ENCODE results near the gene TNFRSF4. TPM values are rescaled to one million over a fixed set of nuclear protein-coding genes. Genes with fewer than 3 reads are reported as not detected.
A peak's percentile ranks its signal among the peaks of the same experiment; 100 is the strongest.

TNFRSF4 gene
- total and polyA plus RNA-seq, 10 of the 15 experiments (the other 5 are each of a cell fraction or from before 2014, with no cell fraction given): 0.05 to 7.3 (median 2.5) TPM; not detected in 1

GRCh38 chr1:1235016-1235744 is 21.2 kb upstream of the TNFRSF4 start:
- intact Hi-C loops (cut with micrococcal nuclease; ENCODE audit: unreplicated experiment) (no loop called here), in situ Hi-C loops (cut with MboI) (no loop called here)
- 69% methylated on average over 27 of the region's 27 CpGs for WGBS (ENCODE audit: insufficient coverage, insufficient replicate concordance, low lambda C conversion rate, missing lambda C conversion rate)
- Histone ChIP-seq H3K9me3 (replicated peaks; ENCODE audit: control insufficient read depth, insufficient read depth, low read length) (no peaks in the 10 kb centered on the region; the same call in 2 of the 3 replicates), H3K9ac (ENCODE audit: control insufficient read depth, insufficient read depth, low read length) (no peak overlapping the region), H4K20me1 (ENCODE audit: control insufficient read depth, insufficient read depth) (no peaks in the 10 kb centered on the region), H3K4me2 (ENCODE audit: control insufficient read depth, insufficient read depth) (no peak overlapping the region), H3K79me2 (ENCODE audit: control insufficient read depth, insufficient read depth, low read length) (peaks cover 24% of the 10 kb centered on the region), H3K27ac (ENCODE audit: control insufficient read depth, insufficient read depth) (no peak overlapping the region), H2AFZ (ENCODE audit: control insufficient read depth, low read depth, low read length) (no peak overlapping the region), H3K36me3 (ENCODE audit: control insufficient read depth in 2 of 2, insufficient read depth in 2 of 2, low read length in 1 of 2) (no peaks in the 10 kb centered on the region), H3K4me1 (ENCODE audit: control insufficient read depth, insufficient read depth, low read length) (peaks cover under 1% of the 10 kb centered on the region; the same call in 1 of the 2 replicates), H3K27me3 (replicated peaks in 1 of 2; ENCODE audit: control insufficient read depth in 2 of 2, insufficient read depth in 2 of 2, low read length in 1 of 2) (no peaks in the 10 kb centered on the region), H3K4me3 (no peak overlapping the region)
- ChIA-PET CTCF (no interaction called here), POLR2A (no interaction called here), SMC1A (ENCODE audit: uncharacterized antibody, unreplicated experiment) (no interaction called here), RAD21 (ENCODE audit: unreplicated experiment) (no interaction called here)
- FAIRE-seq (no peak), DNase-seq (ENCODE audit: low read depth, low spot score) (no peak), ATAC-seq (no peak)
- TF ChIP-seq POLR2A (IDR thresholded peaks at IDR 0.05; ENCODE audit: low read depth, low read length) (peak; percentile 18; the same call in 1 of the 2 replicates), BHLHE40 (IDR thresholded peaks at IDR 0.05; ENCODE audit: borderline replicate concordance in 1 of 2, low read depth in 2 of 2, low read length in 1 of 2) (no peak)
- BruUV-seq (replicated peaks): no TSS peak

- RAD21 ChIA-PET (ENCODE audit: unreplicated experiment): no interaction called here
- 0 out of 2 replicates have a peak overlapping the region, but pooled peaks have one; percentile 12 for H3K4me2 ChIP-seq (ENCODE audit: control insufficient read depth, insufficient read depth)
- no peak overlapping the region for H3K4me3 ChIP-seq
- no peak overlapping the region for H3K9ac ChIP-seq (ENCODE audit: control insufficient read depth, insufficient read depth, low read length)
- ATAC-seq: no peak
- no TSS peak for BruUV-seq (replicated peaks)
- no peak for DNase-seq (ENCODE audit: low read depth, low spot score)
- no peak overlapping the region for H3K27ac ChIP-seq (ENCODE audit: control insufficient read depth, insufficient read depth)
- no peaks in the 10 kb centered on the region; the same call in 2 of the 3 replicates for H3K9me3 ChIP-seq (replicated peaks; ENCODE audit: control insufficient read depth, insufficient read depth, low read length)
- H4K20me1 ChIP-seq (ENCODE audit: control insufficient read depth, insufficient read depth): no peaks in the 10 kb centered on the region
- 89% methylated on average over 28 of the region's 28 CpGs for WGBS (ENCODE audit: insufficient coverage, insufficient replicate concordance, low lambda C conversion rate, missing lambda C conversion rate)
- no peaks in the 10 kb centered on the region for H3K36me3 ChIP-seq (ENCODE audit: control insufficient read depth in 2 of 2, insufficient read depth in 2 of 2, low read length in 1 of 2)
- in situ Hi-C loops (cut with MboI): no loop called here
- POLR2A ChIA-PET: no interaction called here
- peaks cover 32% of the 10 kb centered on the region for H3K79me2 ChIP-seq (ENCODE audit: control insufficient read depth, insufficient read depth, low read length)
- no peak overlapping the region for H2AFZ ChIP-seq (ENCODE audit: control insufficient read depth, low read depth, low read length)
- no peaks in the 10 kb centered on the region for H3K27me3 ChIP-seq (replicated peaks in 1 of 2; ENCODE audit: control insufficient read depth in 2 of 2, insufficient read depth in 2 of 2, low read length in 1 of 2)
- CTCF ChIA-PET: no interaction called here
- intact Hi-C loops (cut with micrococcal nuclease; ENCODE audit: unreplicated experiment): loop anchor here (5.0 kb wide), 1 partner anchor 112 kb away; no protein-coding TSS in a partner anchor
- SMC1A ChIA-PET (ENCODE audit: uncharacterized antibody, unreplicated experiment): no interaction called here
- TF ChIP-seq MTA2 (IDR thresholded peaks at IDR 0.05; ENCODE audit: low read depth) (no peak), CREM (IDR thresholded peaks at IDR 0.05; ENCODE audit: low read depth) (no peak), POLR2A (IDR thresholded peaks at IDR 0.05; ENCODE audit: low read depth, low read length) (peak; percentile 41; the same call in 1 of the 2 replicates), ELK1 (IDR thresholded peaks at IDR 0.05; ENCODE audit: low read depth, low read length) (no peak), MTA3 (IDR thresholded peaks at IDR 0.05; ENCODE audit: borderline replicate concordance, low read length) (no peak), CHD4 (IDR thresholded peaks at IDR 0.05) (no peak)
- FAIRE-seq: no peak
- H3K4me1 ChIP-seq (ENCODE audit: control insufficient read depth, insufficient read depth, low read length): peaks cover 4% of the 10 kb centered on the region
Observed at GRCh38 chr1:1234180-1234808, 20.3 kb upstream of the TNFRSF4 start.
